ENCODE measurements around the gene TENM4.

TENM4 gene

GRCh38 chr11:78795621-78796261 lies 645.1 kb downstream of the TENM4 start:
- DNase-seq, result no peak

DNA sequence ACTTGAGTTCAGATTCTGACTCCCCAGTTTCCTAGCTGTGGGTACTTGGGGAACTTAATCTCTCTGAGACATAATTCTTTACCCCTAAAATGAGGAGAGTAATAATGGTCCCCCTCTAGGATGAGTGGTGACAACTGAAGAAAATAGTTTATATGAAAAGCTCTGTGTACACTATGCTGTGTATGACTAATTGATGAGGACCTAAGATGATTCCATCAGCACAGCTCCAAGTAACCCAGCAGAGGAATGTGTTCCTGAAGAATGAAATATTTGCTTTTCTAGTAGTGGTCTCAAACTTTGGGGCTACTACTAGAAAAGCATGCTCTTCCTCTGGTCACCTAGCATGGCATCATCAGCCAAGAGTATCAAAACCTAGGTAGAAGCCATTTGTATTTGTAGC lies 648.9 kb downstream of the TENM4 start:
- no peak for DNase-seq

GRCh38 chr11:78791254-78791653 lies 649.6 kb downstream of the TENM4 start:
- DNase-seq, result no peak

GRCh38 chr11:78790784-78791183 lies 650.0 kb downstream of the TENM4 start:
- no peak for DNase-seq

GRCh38 chr11:78789375-78789774 lies 651.5 kb downstream of the TENM4 start:
- DNase-seq, result no peak

GRCh38 chr11:78788533-78788932 lies 652.3 kb downstream of the TENM4 start:
- no peak for DNase-seq

- DNase-seq, result no peak
Observed at GRCh38 chr11:78787696-78788095, 653.1 kb downstream of the TENM4 start.

- DNase-seq, result no peak
Observed at GRCh38 chr11:78786746-78787145, 654.1 kb downstream of the TENM4 start.

DNA sequence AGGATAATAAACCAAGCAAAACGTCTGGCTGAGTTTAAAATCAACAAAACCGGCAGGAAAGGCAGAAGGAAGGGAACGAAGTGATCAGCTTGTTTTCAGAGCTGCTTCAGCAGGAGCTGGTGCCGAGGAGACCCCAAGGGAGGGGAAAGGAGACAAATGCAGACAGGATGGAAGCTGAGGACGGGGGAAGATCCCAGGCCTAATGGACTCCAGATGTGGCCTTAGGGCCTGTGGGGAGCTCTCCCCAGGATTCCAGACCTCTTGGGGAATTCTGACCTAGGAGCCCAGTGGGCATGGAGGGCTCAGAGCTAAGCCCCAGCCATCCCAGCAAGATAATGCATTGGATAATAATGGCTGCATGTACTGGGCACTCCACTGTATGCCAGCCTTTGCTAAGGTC lies 654.7 kb downstream of the TENM4 start:
- no peak for DNase-seq

- no peak for DNase-seq
Observed at GRCh38 chr11:78784321-78785061, 656.3 kb downstream of the TENM4 start.

- DNase-seq, result no peak
Observed at GRCh38 chr11:78783846-78784245, 657.0 kb downstream of the TENM4 start.

DNA sequence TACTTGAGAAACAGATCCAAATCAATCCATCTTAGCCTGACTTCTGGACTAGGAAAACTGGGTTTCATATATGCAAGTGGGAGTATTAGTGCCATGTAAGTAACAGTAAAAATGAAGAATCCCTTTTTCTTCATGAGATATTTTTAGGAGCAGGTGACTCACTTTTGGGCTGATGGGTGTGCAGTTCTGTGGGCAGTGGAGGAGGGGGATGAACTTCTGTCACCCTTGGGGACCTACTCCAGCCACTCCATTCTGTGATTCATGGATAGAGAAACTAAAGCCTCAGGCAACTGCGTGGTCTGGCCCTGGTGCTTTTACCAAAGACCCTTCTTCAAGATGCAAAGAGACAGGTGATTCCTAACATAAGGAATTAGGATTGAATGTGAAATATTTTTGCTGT lies 657.5 kb downstream of the TENM4 start:
- no peak for DNase-seq

GRCh38 chr11:78782725-78783124 lies 658.1 kb downstream of the TENM4 start:
- no peak for DNase-seq

DNA sequence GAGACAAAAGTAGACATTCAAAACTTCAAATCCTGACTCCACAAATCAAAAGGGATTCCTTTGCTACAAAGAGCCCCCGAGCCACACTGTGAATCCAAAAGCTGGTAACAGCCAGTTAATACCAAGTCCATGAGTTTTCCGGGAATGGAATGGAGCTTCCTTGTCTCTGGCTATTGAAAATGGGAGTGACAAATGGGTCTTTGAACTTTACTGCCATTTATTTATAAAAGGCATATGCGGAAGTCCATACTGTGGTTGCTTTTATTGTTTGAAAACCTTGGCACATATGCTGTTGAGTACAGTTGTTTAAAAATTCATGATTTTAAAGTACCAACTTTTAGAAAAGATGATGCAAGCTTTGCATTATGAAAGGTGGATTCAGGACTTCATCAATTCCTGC lies 659.9 kb downstream of the TENM4 start:
- DNase-seq, result no peak

DNA sequence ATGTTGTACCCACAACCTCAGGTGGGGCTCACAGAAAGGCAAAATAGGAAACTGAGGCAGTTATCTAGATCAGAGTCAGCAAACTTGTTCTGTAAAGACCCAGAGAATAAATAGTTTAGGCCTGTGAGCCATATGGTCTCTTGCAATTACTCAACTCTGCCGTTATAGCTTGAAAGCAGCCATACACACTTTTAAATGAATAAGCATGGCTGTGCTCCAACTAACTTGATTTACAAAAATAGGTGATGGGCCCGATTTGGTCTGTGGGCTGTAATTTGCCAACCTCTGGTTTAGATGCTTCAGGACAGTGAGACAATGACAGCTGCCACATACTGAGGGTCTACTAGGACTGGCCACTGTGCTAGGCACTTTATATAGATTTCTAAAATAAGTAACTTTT lies 667.3 kb downstream of the TENM4 start:
- no peak for DNase-seq

DNA sequence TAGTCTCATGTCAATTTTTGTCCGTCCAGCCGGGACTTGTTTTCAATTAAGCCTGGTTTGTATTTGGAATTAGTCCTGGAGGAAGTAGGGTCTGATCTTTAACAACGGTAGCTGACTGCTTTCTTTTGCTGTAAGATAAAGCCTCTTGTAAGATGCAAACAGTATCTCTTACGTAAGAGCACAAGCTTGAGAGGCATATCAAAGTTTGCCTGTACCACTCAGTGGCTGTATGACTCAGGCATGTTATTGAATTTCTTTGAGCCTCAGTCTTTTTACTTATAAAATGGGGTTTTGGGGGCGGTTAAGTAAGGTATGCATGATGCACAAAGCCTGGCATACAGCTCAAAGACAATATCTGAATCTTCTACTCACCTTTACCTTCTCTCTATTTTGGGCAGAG lies 667.8 kb downstream of the TENM4 start:
- DNase-seq, result no peak

- no peak for DNase-seq
Observed at GRCh38 chr11:78772186-78772585, 668.6 kb downstream of the TENM4 start.

DNA sequence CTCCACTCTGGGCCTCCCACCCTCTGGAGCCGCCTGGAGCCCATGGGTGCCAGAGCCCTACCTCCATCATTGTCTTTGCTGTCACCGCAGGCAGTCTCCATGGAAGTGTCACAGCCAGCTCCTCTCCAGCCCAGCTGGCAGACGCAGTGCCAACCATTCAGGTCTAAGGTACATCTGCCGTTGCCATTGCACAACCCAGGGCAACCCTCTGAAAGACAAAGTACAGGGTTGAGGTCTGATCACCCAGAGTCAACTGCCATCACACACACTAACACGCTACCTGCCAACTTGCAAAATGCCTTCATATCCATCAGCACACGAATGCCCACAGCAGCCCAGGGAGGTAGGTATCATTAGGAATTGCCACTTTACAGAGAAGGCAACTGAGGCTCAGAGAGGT lies 669.9 kb downstream of the TENM4 start:
- DNase-seq, result no peak

DNA sequence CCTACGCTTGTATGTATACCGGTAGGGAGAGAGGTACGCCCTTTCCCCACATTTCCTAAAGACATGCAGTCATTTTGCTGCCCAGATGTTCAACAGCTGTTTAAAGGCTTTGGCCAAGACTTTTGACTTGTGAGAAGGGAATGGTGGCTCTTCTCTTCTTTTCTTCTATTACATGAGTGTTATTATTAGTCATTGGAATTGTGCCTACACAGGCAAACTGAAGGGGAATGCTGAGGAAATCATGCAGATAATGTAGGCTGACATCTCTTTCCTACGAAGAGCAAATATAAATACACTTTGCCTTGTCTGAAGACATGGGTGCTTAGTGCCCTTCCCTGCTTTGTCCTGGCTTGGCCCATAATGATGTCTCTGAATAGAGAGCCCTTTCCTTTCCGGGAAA lies 671.9 kb downstream of the TENM4 start:
- DNase-seq, result no peak

DNA sequence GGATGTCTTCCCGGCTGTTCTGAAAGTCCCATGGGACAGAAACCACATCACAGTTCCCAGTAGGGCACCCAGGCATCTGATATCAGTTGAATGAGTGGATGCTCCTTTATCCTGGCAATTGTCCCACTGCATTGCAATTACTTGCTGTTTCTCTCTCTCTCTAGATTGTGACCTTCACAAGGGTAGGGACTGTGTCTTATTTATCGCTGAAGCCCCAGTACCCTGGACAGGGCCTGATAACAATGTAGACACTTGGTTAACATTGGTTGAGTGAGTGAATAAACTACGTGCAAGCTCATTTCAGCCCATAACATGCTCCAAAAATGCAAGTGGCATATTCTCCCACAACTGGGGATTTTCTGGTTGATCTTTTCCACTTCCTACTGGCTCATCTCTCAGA lies 672.5 kb downstream of the TENM4 start:
- no peak for DNase-seq

DNA sequence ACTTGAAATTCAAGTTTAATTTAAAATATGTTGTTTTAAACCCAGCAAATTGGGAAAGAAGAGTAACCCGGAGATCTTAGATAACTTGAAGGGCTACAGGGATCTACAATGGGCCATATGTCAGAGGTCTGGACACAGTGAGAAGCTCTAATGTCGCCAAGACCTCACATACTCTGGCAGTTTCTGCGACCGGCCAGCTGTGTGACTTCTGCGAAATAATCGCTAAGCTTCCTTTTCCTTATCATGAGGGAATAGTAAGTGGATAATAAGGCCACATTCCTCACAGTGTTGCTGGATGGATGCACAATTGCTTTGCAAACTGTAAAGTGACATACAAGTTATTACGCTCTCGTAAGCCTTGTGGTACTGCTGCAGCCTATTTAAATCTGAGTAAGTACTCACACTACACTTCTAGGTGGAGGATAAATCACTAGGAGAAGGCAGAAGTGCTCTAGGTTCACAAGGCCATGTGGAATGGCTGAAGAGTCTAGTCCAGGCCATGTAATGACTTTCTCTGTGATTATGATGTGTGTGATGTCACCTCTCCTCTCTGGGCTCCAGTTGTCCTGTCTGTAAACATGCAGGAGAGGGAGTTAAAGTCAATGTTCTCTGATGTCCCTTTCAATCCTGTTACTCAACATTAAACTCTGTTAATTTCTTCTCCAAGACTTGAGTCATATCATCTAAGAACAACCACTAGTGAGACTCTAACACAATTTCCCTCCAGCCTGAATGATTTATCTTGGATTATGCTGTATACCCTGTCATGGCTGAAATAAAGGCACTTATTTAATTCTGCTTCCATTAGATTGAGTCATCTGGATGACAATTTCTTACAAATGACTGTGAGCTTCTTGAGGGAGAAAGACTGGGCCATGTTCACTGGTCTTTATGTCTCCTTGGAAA lies 673.5 kb downstream of the TENM4 start:
- DNase-seq, result no peak

DNA sequence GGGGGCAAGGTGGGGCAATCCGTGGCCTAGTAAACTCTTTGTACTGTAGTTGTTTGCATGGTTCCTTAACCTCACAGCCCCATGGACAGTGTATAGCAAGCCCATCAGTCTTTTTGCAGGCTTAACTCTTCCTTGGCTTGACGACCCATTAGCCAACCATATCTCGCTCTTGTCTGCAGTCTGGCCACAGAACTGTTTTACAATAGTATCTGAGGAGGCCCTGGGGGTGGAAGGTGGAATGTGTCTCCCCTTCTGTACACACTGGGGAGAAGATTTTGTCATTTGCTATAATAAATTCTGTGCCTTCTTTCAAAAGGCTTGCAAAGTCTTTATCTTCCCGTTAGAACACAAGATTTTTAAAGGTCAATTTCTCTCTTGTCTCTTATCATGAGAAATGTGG lies 675.9 kb downstream of the TENM4 start:
- no peak for DNase-seq

DNA sequence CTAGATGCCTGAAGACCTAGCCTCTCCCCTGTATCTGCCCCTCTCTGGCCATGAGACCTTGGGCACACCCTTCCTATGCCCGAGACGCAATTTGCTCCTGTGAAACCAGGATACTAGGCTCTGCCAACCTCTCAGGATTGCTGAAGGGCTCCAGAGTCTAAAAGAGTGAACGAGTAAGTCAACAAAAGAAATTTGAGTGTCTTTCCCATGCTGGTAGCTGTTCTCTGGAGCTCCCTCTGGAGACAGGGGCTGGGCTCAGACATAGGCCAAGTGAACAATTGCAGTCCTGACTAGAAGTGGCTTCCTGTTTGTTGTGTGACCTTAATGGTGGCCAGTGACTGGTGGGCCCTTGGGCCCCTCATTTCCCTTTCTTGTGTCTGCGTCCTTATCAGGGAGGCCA lies 677.2 kb downstream of the TENM4 start:
- DNase-seq, result no peak

- no peak for DNase-seq
Observed at GRCh38 chr11:78762105-78762504, 678.7 kb downstream of the TENM4 start.
